Measurements from ENCODE around the gene BCAS3.

Gene BCAS3

DNA sequence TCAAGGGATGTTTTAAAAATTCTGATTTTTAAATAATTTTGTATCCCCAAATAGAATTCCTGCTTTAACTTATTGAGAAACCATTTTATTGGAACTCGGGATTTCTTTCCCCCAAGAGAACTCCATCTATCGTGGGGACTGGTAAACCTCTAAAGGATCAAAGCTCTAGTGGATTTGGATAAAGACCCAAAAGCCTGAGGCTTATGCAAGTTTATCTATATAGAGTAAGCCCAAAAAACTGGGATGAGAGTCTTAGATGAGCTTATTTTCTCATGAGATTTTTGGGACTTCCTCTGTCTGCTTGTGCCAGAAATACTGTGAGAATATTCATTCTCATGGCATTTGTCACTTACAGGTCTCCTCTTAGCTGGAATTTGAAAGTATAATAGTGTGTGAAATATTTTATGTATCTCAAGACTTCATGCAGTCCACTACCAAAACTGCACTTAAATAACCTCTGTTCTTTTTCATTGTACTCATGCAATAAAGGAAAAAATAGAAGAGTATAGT, 333.1 kb downstream of the BCAS3 start:
- Histone ChIP-seq H3K36me3 (ENCODE audit: insufficient read depth) (no peaks in the 10 kb centered on the region), H3K27me3 (ENCODE audit: insufficient read depth, low read depth) (no peaks in the 10 kb centered on the region), H3K27ac (no peak overlapping the region)

DNA sequence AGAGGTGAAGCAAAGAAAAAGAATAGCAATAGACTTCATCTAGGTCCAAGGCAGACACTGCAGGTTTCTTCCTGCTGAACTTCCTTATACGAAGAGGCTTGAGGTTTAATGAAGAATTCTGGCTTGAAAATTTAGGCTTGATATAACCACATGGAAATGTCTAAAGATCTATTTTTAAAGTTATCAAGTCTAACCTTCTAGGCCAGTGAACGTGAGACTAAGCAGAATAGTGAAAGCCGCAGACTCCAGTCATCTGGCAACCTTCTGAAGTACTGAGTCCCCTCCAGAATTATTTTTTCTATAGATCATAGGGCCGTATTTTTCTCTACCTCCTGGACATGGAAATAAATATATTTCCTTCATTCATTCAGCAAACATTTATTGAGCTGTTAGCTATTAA, 333.6 kb downstream of the BCAS3 start:
- no peak overlapping the region for H3K27ac ChIP-seq

More for the DNA sequence above, 333.1 kb downstream of the BCAS3 start:
- Histone ChIP-seq H3K4me2 (no peak overlapping the region), H4K20me1 (ENCODE audit: insufficient read depth) (no peaks in the 10 kb centered on the region), H2AFZ (ENCODE audit: low read depth) (no peak overlapping the region), H3K79me2 (ENCODE audit: insufficient read depth, low read depth) (no peaks in the 10 kb centered on the region), H3K9ac (no peak overlapping the region), H3K4me3 (IDR thresholded peaks at IDR 0.05; ENCODE audit: insufficient read depth, low read depth, low read length) (no peak overlapping the region), H3K4me1 (ENCODE audit: low read depth, poor library complexity, severe bottlenecking) (peaks cover 6% of the 10 kb centered on the region)
- TF ChIP-seq, protein P1, sequence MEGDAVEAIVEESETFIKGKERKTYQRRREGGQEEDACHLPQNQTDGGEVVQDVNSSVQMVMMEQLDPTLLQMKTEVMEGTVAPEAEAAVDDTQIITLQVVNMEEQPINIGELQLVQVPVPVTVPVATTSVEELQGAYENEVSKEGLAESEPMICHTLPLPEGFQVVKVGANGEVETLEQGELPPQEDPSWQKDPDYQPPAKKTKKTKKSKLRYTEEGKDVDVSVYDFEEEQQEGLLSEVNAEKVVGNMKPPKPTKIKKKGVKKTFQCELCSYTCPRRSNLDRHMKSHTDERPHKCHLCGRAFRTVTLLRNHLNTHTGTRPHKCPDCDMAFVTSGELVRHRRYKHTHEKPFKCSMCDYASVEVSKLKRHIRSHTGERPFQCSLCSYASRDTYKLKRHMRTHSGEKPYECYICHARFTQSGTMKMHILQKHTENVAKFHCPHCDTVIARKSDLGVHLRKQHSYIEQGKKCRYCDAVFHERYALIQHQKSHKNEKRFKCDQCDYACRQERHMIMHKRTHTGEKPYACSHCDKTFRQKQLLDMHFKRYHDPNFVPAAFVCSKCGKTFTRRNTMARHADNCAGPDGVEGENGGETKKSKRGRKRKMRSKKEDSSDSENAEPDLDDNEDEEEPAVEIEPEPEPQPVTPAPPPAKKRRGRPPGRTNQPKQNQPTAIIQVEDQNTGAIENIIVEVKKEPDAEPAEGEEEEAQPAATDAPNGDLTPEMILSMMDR (conservative IDR thresholded peaks at IDR 0.05; ENCODE audit: low read depth, low read length), result no peak

DNA sequence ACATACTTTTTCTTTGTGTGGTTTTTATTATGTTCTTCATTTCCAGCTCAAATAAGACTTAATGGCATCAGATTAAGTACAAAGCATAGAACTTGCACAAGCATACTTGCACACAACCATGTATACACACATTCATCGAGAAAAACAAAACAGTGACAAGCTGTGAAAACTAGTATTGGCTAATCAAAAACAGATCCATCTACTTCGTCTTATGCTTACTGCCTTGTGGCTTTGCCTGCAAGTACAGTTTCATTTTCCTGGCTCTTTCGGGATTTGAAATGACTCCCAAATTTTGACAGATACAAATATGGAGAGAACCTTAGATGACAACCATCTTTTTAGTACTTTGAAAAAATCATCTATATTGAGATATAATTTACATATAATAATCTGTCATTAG, 338.3 kb downstream of the BCAS3 start:
- no peak overlapping the region for H2AFZ ChIP-seq (ENCODE audit: low read depth)
- H3K27ac ChIP-seq, result no peak overlapping the region
- no peaks in the 10 kb centered on the region for H3K36me3 ChIP-seq (ENCODE audit: insufficient read depth)
- no peaks in the 10 kb centered on the region for H3K27me3 ChIP-seq (ENCODE audit: insufficient read depth, low read depth)
- TF ChIP-seq, protein P1 (conservative IDR thresholded peaks at IDR 0.05; ENCODE audit: low read depth, low read length), result no peak
- H3K4me2 ChIP-seq, result no peak overlapping the region
- H4K20me1 ChIP-seq (ENCODE audit: insufficient read depth), result no peaks in the 10 kb centered on the region
- no peak overlapping the region for H3K9ac ChIP-seq
- no peaks in the 10 kb centered on the region for H3K4me1 ChIP-seq (ENCODE audit: low read depth, poor library complexity, severe bottlenecking)
- no peaks in the 10 kb centered on the region for H3K79me2 ChIP-seq (ENCODE audit: insufficient read depth, low read depth)
- H3K4me3 ChIP-seq (IDR thresholded peaks at IDR 0.05; ENCODE audit: insufficient read depth, low read depth, low read length), result no peak overlapping the region

More for the DNA sequence above, 333.6 kb downstream of the BCAS3 start:
- Histone ChIP-seq H3K27me3 (ENCODE audit: insufficient read depth, low read depth) (no peaks in the 10 kb centered on the region), H3K36me3 (ENCODE audit: insufficient read depth) (no peaks in the 10 kb centered on the region), H3K4me3 (IDR thresholded peaks at IDR 0.05; ENCODE audit: insufficient read depth, low read depth, low read length) (no peak overlapping the region), H2AFZ (ENCODE audit: low read depth) (no peak overlapping the region), H3K9ac (no peak overlapping the region), H3K4me2 (no peak overlapping the region), H4K20me1 (ENCODE audit: insufficient read depth) (no peaks in the 10 kb centered on the region), H3K4me1 (ENCODE audit: low read depth, poor library complexity, severe bottlenecking) (peaks cover 6% of the 10 kb centered on the region), H3K79me2 (ENCODE audit: insufficient read depth, low read depth) (no peaks in the 10 kb centered on the region)
- TF ChIP-seq, protein P1 (conservative IDR thresholded peaks at IDR 0.05; ENCODE audit: low read depth, low read length), result no peak

- H2AFZ ChIP-seq (ENCODE audit: low read depth), result no peak overlapping the region
- no peak overlapping the region for H3K27ac ChIP-seq
- no peaks in the 10 kb centered on the region for H3K4me1 ChIP-seq (ENCODE audit: low read depth, poor library complexity, severe bottlenecking)
- no peak overlapping the region for H3K4me2 ChIP-seq
- TF ChIP-seq, protein P1 (conservative IDR thresholded peaks at IDR 0.05; ENCODE audit: low read depth, low read length), result no peak
- H3K36me3 ChIP-seq (ENCODE audit: insufficient read depth), result no peaks in the 10 kb centered on the region
- H3K9ac ChIP-seq, result no peak overlapping the region
- no peaks in the 10 kb centered on the region for H3K27me3 ChIP-seq (ENCODE audit: insufficient read depth, low read depth)
- H3K4me3 ChIP-seq (IDR thresholded peaks at IDR 0.05; ENCODE audit: insufficient read depth, low read depth, low read length), result no peak overlapping the region
- no peaks in the 10 kb centered on the region for H3K79me2 ChIP-seq (ENCODE audit: insufficient read depth, low read depth)
- H4K20me1 ChIP-seq (ENCODE audit: insufficient read depth), result no peaks in the 10 kb centered on the region
Observed at GRCh38 chr17:61017317-61018006, 339.8 kb downstream of the BCAS3 start.

All from KMS-11 (cell line).